Tibial nerve (tissue), 4 donors: ENCODE measurements around the gene SLC25A14.

Experiments
- EP300 ChIP-seq, 2 donors: sonication (generic); formaldehyde crosslinking; IDR thresholded peaks; one replicate each; pipeline ENCODE4 v1.6.1; 2017; ENCODE audit warnings: antibody characterized with exemption in 2 of 2, mild to moderate bottlenecking in 1 of 2
- POLR2A ChIP-seq, 2 donors: fragments of 450-650 bp; IDR thresholded peaks; one replicate each; pipeline ENCODE4 v1.6.1; 2017; ENCODE audit warnings: antibody characterized with exemption in 2 of 2, mild to moderate bottlenecking in 2 of 2, moderate library complexity in 2 of 2
- TF ChIP-seq, protein P1 (sequence below), 5 experiments: fragments of 200-600 bp in 3 of 5; fragments of 450-650 bp in 2 of 5; sonication (generic) in 3 of 5; IDR thresholded peaks; one replicate each; pipeline ENCODE4 v1.5.1; 2016 to 2019; ENCODE audit warnings: antibody characterized with exemption in 5 of 5, mild to moderate bottlenecking in 3 of 5, moderate library complexity in 2 of 5

DNA sequence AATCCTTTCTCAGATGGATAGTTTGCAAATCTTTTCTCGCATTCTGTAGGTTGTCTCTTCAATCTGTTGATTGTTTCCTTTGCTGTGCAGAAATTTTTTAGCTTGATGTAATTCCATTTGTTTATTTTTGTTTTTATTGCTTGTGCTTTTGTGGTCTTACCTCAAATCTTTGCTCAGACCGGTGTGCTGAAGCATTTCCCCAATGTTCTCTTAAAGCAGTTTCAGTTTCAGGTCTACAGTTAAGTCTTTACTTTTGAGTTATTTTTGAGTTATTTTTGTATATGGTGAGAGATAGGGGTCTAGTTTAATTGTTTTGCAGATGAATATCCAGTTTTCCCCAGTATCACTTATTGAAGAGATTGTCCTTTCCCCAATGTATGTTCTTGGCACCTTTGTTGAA lies 18.2 kb upstream of the SLC25A14 start:
- TF ChIP-seq, protein P1, sequence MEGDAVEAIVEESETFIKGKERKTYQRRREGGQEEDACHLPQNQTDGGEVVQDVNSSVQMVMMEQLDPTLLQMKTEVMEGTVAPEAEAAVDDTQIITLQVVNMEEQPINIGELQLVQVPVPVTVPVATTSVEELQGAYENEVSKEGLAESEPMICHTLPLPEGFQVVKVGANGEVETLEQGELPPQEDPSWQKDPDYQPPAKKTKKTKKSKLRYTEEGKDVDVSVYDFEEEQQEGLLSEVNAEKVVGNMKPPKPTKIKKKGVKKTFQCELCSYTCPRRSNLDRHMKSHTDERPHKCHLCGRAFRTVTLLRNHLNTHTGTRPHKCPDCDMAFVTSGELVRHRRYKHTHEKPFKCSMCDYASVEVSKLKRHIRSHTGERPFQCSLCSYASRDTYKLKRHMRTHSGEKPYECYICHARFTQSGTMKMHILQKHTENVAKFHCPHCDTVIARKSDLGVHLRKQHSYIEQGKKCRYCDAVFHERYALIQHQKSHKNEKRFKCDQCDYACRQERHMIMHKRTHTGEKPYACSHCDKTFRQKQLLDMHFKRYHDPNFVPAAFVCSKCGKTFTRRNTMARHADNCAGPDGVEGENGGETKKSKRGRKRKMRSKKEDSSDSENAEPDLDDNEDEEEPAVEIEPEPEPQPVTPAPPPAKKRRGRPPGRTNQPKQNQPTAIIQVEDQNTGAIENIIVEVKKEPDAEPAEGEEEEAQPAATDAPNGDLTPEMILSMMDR (IDR thresholded peaks at IDR 0.05): no peak
- TF ChIP-seq POLR2A (IDR thresholded peaks at IDR 0.05) (no peak), EP300 (IDR thresholded peaks at IDR 0.05) (no peak)
